Neuronal stem cell (in vitro differentiated cells): ENCODE measurements around the gene CTXN3.

Experiments used
- DNase-seq: peaks from one replicate; pipeline ENCODE4 v3.0.0-alpha.2; 2013; ENCODE audit warnings: low spot score
- H2AFZ ChIP-seq: one replicate; pipeline ENCODE4 v1.6.1; 2013; ENCODE audit warnings: mild to moderate bottlenecking, low read length, inconsistent platforms
- H2AK5ac ChIP-seq: 2 replicates; pipeline ENCODE4 v1.6.1; 2013; ENCODE audit warnings: low read depth, mild to moderate bottlenecking, inconsistent platforms, low read length, moderate library complexity, mixed read lengths
- H2BK120ac ChIP-seq: 2 replicates; pipeline ENCODE4 v1.6.1; 2013; ENCODE audit warnings: low read depth, mild to moderate bottlenecking, inconsistent platforms, low read length, moderate library complexity, mixed read lengths
- H2BK12ac ChIP-seq: one replicate; pipeline ENCODE4 v1.6.1; 2013; ENCODE audit warnings: low read length, inconsistent platforms
- H2BK15ac ChIP-seq: 2 replicates; pipeline ENCODE4 v1.6.1; 2013; ENCODE audit warnings: mild to moderate bottlenecking, low read length, inconsistent platforms, mixed read lengths
- H2BK5ac ChIP-seq: one replicate; pipeline ENCODE4 v1.6.1; 2013; ENCODE audit warnings: inconsistent platforms, mild to moderate bottlenecking, low read length, moderate library complexity
- H3K14ac ChIP-seq: one replicate; pipeline ENCODE4 v1.6.1; 2013; ENCODE audit warnings: low read length, inconsistent platforms
- H3K18ac ChIP-seq: 2 replicates; pipeline ENCODE4 v1.6.1; 2013; ENCODE audit warnings: low read length, inconsistent platforms
- H3K23ac ChIP-seq: 2 replicates; pipeline ENCODE4 v1.6.1; 2013; ENCODE audit warnings: low read depth, mild to moderate bottlenecking, mixed read lengths, low read length, inconsistent platforms; ENCODE audit not compliant: poor library complexity
- H3K27ac ChIP-seq: replicated peaks from 3 replicates; pipeline ENCODE4 v1.5.1; 2013; ENCODE audit warnings: low read length, inconsistent platforms
- H3K27me3 ChIP-seq, 3 experiments: 2 replicates each; pipeline ENCODE4 v1.6.1; 2013; ENCODE audit warnings: low read length in 3 of 3, mild to moderate bottlenecking in 2 of 3, inconsistent platforms in 1 of 3, low read depth in 1 of 3, mixed read lengths in 1 of 3, moderate library complexity in 1 of 3; ENCODE audit not compliant: control insufficient read depth in 3 of 3, insufficient read depth in 3 of 3
- H3K36me3 ChIP-seq, 2 donors: replicated peaks in 1 of 2; 2 replicates each; pipeline ENCODE4 v1.6.1; 2013; ENCODE audit warnings: low read length in 2 of 2; ENCODE audit not compliant: control insufficient read depth in 2 of 2, insufficient read depth in 2 of 2
- H3K4ac ChIP-seq: 2 replicates; pipeline ENCODE4 v1.6.1; 2013; ENCODE audit warnings: inconsistent platforms, mild to moderate bottlenecking, low read length, moderate library complexity
- H3K4me1 ChIP-seq, 2 donors: 1 replicate in 1 of 2; 2 replicates in 1 of 2; pipeline ENCODE4 v1.6.1; 2013; ENCODE audit warnings: low read length in 2 of 2, low read depth in 1 of 2; ENCODE audit not compliant: control insufficient read depth in 2 of 2, insufficient read depth in 1 of 2
- H3K4me2 ChIP-seq: one replicate; pipeline ENCODE4 v1.6.1; 2013; ENCODE audit warnings: mild to moderate bottlenecking, low read length, inconsistent platforms; ENCODE audit not compliant: insufficient read depth, poor library complexity, severe bottlenecking
- H3K4me3 ChIP-seq, 2 donors: 2 replicates each; pipeline ENCODE4 v1.5.1; 2013; ENCODE audit warnings: low read length in 2 of 2, mild to moderate bottlenecking in 2 of 2, inconsistent platforms in 1 of 2, moderate library complexity in 1 of 2
- H3K79me1 ChIP-seq: one replicate; pipeline ENCODE4 v1.6.1; 2013; ENCODE audit warnings: low read depth, mild to moderate bottlenecking, inconsistent platforms, low read length, moderate library complexity
- H3K9ac ChIP-seq: one replicate; pipeline ENCODE4 v1.6.1; 2013; ENCODE audit warnings: mild to moderate bottlenecking, low read depth, low read length, inconsistent platforms; ENCODE audit not compliant: poor library complexity
- H3K9me3 ChIP-seq, 2 donors: replicated peaks in 1 of 2; 2 replicates each; pipeline versions ENCODE3 to v1.6.1; 2013; ENCODE audit warnings: low read length in 2 of 2, mild to moderate bottlenecking in 2 of 2, inconsistent platforms in 1 of 2, low read depth in 1 of 2, mixed read lengths in 1 of 2, moderate library complexity in 1 of 2; ENCODE audit not compliant: control insufficient read depth in 2 of 2, insufficient read depth in 1 of 2
- H4K8ac ChIP-seq: one replicate; pipeline ENCODE4 v1.6.1; 2013; ENCODE audit warnings: low read depth, mild to moderate bottlenecking, inconsistent platforms, low read length, moderate library complexity
- H4K91ac ChIP-seq: one replicate; pipeline ENCODE4 v1.6.1; 2013; ENCODE audit warnings: low read length, low read depth, mild to moderate bottlenecking, inconsistent platforms; ENCODE audit not compliant: poor library complexity
- WGBS, 2 donors: extraction: QIAGEN DNeasy Blood & Tissue Kit; methylation state at CpG; one replicate each; pipeline ENCODE4 v1.1.7; 2013; ENCODE audit warnings: missing lambda C conversion rate in 2 of 2, mixed read lengths in 1 of 2; ENCODE audit not compliant: insufficient read length in 2 of 2, insufficient replicate concordance in 1 of 2; ENCODE audit errors: extremely low coverage in 2 of 2; 5-methylcytosine and 5-hydroxymethylcytosine counted together

The CTXN3 gene

DNA sequence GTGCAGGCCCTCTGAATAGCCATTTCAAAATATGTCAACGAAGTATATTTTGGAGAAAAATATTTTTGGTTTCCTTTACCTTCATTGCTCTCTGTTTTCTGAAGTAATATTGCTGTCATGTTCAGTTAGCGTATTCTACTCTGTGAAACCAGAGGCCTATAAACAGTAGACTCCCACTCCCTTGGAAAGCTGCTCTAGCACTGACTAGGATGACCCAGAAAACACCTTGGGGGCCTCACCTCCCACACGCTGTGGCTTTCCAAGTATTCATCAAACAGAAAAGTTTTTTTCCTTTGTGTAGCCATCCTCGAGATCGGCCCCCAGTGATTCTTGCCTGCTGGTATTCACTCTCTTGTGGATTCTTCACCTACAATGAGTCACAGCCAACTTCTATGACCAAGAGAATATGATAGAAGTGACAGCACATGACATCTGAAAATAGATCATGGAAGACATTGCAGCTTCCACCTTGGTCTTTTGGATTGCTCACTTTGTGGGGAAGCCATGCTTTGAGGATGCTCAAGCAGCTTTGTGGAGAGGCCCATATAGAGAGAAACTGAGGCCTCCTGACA, 28.9 kb upstream of the CTXN3 start:
- Histone ChIP-seq H2AK5ac (no peak overlapping the region), H3K36me3 (no peaks in the 10 kb centered on the region)
- whole genome bisulfite sequencing, 2 donors, result no CpG with 5 or more reads among the region's 5 CpGs

DNA sequence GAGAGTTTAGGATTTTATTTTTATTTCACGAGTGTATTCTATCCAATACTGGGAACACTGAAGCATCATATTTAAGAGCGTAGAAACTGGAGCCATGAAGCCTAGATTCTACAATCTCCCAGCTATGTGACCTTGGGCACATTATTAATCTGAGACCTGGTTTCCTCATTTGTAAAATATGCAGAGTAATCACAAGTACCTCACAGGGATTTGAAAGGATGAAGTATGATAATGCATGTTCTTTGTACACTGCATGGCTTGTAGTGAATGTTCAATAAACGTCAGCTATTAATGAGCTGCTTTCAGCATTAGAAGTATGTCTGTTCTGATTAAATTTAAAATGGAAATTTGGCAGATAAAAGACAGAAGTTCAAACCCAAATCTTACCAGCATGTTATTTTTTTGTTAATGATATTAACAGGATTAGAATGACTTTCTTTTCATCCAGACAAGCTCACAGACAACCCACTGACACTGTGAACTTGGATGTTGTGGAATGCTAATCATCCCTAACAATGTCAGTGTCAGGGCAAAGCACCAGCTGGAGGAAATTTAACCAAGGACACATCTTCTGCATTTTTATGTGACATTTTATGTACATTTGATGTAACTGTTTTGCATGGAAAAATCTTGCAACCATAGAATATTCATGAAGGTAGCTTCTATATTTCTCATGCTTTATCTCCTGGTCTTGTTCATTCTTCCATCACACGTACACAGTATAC, 27.1 kb upstream of the CTXN3 start:
- Histone ChIP-seq H3K4ac (no peak overlapping the region), H3K79me1 (peaks cover 2% of the 10 kb centered on the region), H3K18ac (no peak overlapping the region), H2BK120ac (no peak overlapping the region), H3K4me3 (no peak overlapping the region), H3K9ac (no peak overlapping the region), H2AFZ (no peak overlapping the region), H4K8ac (no peak overlapping the region), H3K23ac (no peak overlapping the region), H3K4me2 (no peak overlapping the region), H3K36me3 (no peaks in the 10 kb centered on the region), H2BK12ac (no peak overlapping the region), H4K91ac (no peak overlapping the region), H3K27ac (no peak overlapping the region), H3K9me3 (no peaks in the 10 kb centered on the region), H3K14ac (no peak overlapping the region), H3K4me1 (peaks cover 0 to 26% of the 10 kb centered on the region in 2 donors), H2AK5ac (no peak overlapping the region), H3K27me3 (peaks cover 0 to 2% (median 0%) of the 10 kb centered on the region in 3 experiments), H2BK15ac (no peak overlapping the region), H2BK5ac (no peak overlapping the region)
- DNase-seq, result no peak
- no CpG with 5 or more reads among the region's 4 CpGs for WGBS, 2 donors

More for the DNA sequence above, 28.9 kb upstream of the CTXN3 start:
- no peak overlapping the region for H4K91ac ChIP-seq
- no peak overlapping the region for H3K4me3 ChIP-seq
- H2BK5ac ChIP-seq, result no peak overlapping the region
- no peaks in the 10 kb centered on the region for H3K27me3 ChIP-seq
- no peak for DNase-seq
- H4K8ac ChIP-seq, result no peak overlapping the region
- no peak overlapping the region for H3K23ac ChIP-seq
- no peak overlapping the region for H3K4ac ChIP-seq
- H3K9ac ChIP-seq, result no peak overlapping the region
- H3K4me2 ChIP-seq, result no peak overlapping the region
- no peak overlapping the region for H3K27ac ChIP-seq
- no peaks in the 10 kb centered on the region for H3K79me1 ChIP-seq
- no peak overlapping the region for H2BK120ac ChIP-seq
- no peak overlapping the region for H2BK12ac ChIP-seq
- no peaks in the 10 kb centered on the region for H3K9me3 ChIP-seq
- no peak overlapping the region for H3K14ac ChIP-seq
- H2AFZ ChIP-seq, result no peak overlapping the region
- no peak overlapping the region for H2BK15ac ChIP-seq
- no peak overlapping the region for H3K18ac ChIP-seq
- peaks cover 0 to 35% of the 10 kb centered on the region in 2 donors for H3K4me1 ChIP-seq

DNA sequence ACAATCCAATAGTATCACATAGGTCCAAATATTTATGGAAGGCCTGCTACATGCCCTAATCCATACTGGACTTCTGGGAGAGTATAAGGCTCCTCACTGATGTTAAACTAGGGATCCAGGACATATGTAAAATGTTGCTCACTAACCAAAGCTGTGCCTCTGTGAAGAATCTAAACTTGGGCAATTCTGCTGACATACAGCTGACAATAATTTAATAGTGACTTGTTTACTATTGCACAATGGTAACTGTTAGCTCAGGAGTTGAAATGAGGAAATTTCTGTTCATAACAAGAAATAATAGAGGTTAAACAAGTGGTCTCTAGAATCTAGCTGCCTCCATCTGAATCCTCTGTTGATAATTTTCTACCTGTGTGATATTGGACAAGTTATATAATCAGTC, 14.9 kb upstream of the CTXN3 start:
- H4K91ac ChIP-seq, result no peak overlapping the region
- H2AFZ ChIP-seq, result no peak overlapping the region
- H2BK12ac ChIP-seq, result no peak overlapping the region
- H2BK15ac ChIP-seq, result no peak overlapping the region
- no peaks in the 10 kb centered on the region for H3K27me3 ChIP-seq
- no peak overlapping the region for H2BK5ac ChIP-seq
- no peaks in the 10 kb centered on the region for H3K4me1 ChIP-seq
- no peaks in the 10 kb centered on the region for H3K9me3 ChIP-seq
- H3K18ac ChIP-seq, result no peak overlapping the region
- no peak overlapping the region for H4K8ac ChIP-seq
- no peak overlapping the region for H3K14ac ChIP-seq
- no peak for DNase-seq
- no peaks in the 10 kb centered on the region for H3K79me1 ChIP-seq
- no peak overlapping the region for H3K23ac ChIP-seq
- no peak overlapping the region for H3K4ac ChIP-seq
- H3K9ac ChIP-seq, result no peak overlapping the region
- no peaks in the 10 kb centered on the region for H3K36me3 ChIP-seq
- H2AK5ac ChIP-seq, result no peak overlapping the region
- H3K4me2 ChIP-seq, result no peak overlapping the region
- H2BK120ac ChIP-seq, result no peak overlapping the region
- H3K27ac ChIP-seq, result no peak overlapping the region
- H3K4me3 ChIP-seq, result no peak overlapping the region

DNA sequence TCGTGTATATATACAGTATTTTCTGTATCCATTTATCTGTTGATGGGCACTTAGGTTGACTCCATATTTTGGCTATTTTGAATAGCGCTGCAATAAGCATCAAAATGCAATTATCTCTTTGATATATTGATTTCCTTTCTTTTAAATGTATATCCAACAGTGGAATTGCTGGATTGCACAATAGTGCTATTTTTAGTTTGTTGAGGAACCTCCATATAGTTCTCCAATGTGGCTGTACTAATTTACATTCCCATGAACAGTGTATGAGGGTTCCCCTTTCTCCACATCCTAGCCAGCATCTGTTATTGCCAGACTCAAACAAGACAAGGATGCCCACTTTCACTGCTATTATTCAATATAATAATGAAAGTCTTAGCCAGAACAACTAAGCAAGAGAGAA, 9.1 kb upstream of the CTXN3 start:
- no peaks in the 10 kb centered on the region for H3K79me1 ChIP-seq
- H4K8ac ChIP-seq, result no peak overlapping the region
- no peak overlapping the region for H4K91ac ChIP-seq
- no peak overlapping the region for H3K18ac ChIP-seq
- H2AFZ ChIP-seq, result no peak overlapping the region
- no peak for DNase-seq
- H2BK15ac ChIP-seq, result no peak overlapping the region
- H2BK12ac ChIP-seq, result no peak overlapping the region
- H2AK5ac ChIP-seq, result no peak overlapping the region
- no peak overlapping the region for H2BK5ac ChIP-seq
- no peak overlapping the region for H3K23ac ChIP-seq
- H3K4me3 ChIP-seq, result no peak overlapping the region
- no peaks in the 10 kb centered on the region for H3K9me3 ChIP-seq
- no peak overlapping the region for H3K14ac ChIP-seq
- no peaks in the 10 kb centered on the region for H3K27me3 ChIP-seq
- WGBS, 2 donors, result no CpG with 5 or more reads among the region's 2 CpGs
- H3K4me2 ChIP-seq, result no peak overlapping the region
- no peaks in the 10 kb centered on the region for H3K36me3 ChIP-seq
- H3K4me1 ChIP-seq, result peaks cover 0 to 2% of the 10 kb centered on the region in 2 donors
- H3K9ac ChIP-seq, result no peak overlapping the region
- no peak overlapping the region for H3K4ac ChIP-seq
- H3K27ac ChIP-seq, result no peak overlapping the region
- no peak overlapping the region for H2BK120ac ChIP-seq
